Measurements from ENCODE around the gene OVAAL. TPM values are rescaled to one million over a fixed set of nuclear protein-coding genes. Genes with fewer than 3 reads are reported as not detected.
A peak's percentile ranks its signal among the peaks of the same experiment; 100 is the strongest.

Gene OVAAL
- total and polyA plus RNA-seq, 2 donors (not counting 3 experiments of a cell fraction or from before 2014, with no cell fraction given): 0.04 TPM; not detected in 1

DNA sequence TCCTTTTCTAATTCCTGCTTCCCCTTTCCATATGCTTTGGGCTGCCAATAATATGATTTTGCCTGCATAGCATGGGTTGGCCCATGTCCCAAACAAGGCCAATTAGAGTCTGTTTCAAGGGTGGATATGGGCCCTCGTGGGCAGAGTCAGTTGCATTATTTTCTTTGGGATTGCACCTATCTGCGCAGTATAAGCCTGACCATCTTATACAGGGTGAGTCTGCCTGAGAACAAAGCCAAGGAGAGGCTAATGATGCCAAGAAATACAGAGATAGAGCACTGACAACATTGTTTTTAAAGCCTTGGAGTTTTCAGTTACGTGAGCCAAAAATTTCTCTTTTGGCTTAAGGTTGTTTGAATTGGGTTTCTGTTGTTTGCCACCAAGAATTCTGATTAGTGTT lies 18.6 kb downstream of the OVAAL start:
- H3K9me3 ChIP-seq (replicated peaks; ENCODE audit: control insufficient read depth, insufficient read depth, low read length): no peaks in the 10 kb centered on the region
- ChIA-PET CTCF (no interaction called here), POLR2A (no interaction called here)
- H3K79me2 ChIP-seq (ENCODE audit: control insufficient read depth, insufficient read depth, low read length): no peaks in the 10 kb centered on the region
- no peak for TF ChIP-seq POLR2A (IDR thresholded peaks at IDR 0.05; ENCODE audit: low read depth, low read length)
- TF ChIP-seq, protein P1, sequence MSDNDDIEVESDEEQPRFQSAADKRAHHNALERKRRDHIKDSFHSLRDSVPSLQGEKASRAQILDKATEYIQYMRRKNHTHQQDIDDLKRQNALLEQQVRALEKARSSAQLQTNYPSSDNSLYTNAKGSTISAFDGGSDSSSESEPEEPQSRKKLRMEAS (IDR thresholded peaks at IDR 0.05; ENCODE audit: insufficient read depth, insufficient read length): no peak
- no peak for TF ChIP-seq EZH2 (IDR thresholded peaks at IDR 0.05; ENCODE audit: borderline replicate concordance, low read depth, low read length, severe bottlenecking)
- TF ChIP-seq MYC (IDR thresholded peaks at IDR 0.05; ENCODE audit: low read depth, low read length): no peak
- TF ChIP-seq POLR2AphosphoS5 (IDR thresholded peaks at IDR 0.05; ENCODE audit: insufficient read depth, low read depth, low read length): no peak
- TF ChIP-seq, protein P2, sequence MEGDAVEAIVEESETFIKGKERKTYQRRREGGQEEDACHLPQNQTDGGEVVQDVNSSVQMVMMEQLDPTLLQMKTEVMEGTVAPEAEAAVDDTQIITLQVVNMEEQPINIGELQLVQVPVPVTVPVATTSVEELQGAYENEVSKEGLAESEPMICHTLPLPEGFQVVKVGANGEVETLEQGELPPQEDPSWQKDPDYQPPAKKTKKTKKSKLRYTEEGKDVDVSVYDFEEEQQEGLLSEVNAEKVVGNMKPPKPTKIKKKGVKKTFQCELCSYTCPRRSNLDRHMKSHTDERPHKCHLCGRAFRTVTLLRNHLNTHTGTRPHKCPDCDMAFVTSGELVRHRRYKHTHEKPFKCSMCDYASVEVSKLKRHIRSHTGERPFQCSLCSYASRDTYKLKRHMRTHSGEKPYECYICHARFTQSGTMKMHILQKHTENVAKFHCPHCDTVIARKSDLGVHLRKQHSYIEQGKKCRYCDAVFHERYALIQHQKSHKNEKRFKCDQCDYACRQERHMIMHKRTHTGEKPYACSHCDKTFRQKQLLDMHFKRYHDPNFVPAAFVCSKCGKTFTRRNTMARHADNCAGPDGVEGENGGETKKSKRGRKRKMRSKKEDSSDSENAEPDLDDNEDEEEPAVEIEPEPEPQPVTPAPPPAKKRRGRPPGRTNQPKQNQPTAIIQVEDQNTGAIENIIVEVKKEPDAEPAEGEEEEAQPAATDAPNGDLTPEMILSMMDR (IDR thresholded peaks at IDR 0.05; ENCODE audit: extremely low read depth in 1 of 2, insufficient read depth in 1 of 2, low read depth in 1 of 2, low read length in 2 of 2): no peak
- TF ChIP-seq JUN (IDR thresholded peaks at IDR 0.05; ENCODE audit: borderline replicate concordance, insufficient read depth, insufficient read length, low read depth): no peak
- TF ChIP-seq FOS (IDR thresholded peaks at IDR 0.05; ENCODE audit: borderline replicate concordance, insufficient read depth, low read length): no peak
- no peak for TF ChIP-seq GATA2 (IDR thresholded peaks at IDR 0.05; ENCODE audit: insufficient read depth, insufficient read length, low read depth, low read length)
- intact Hi-C loops (cut with micrococcal nuclease) (no loop called here), dilution Hi-C loops (cut with MboI; ENCODE audit: extremely low pct_ligation_motif_present, low sequenced_read_pairs) (no loop called here)
- no peak overlapping the region for H3K9ac ChIP-seq (replicated peaks; ENCODE audit: extremely low read depth, insufficient read depth, low read length)
- H3K36me3 ChIP-seq (ENCODE audit: control insufficient read depth in 2 of 2, extremely low read depth in 1 of 2, insufficient read depth in 2 of 2, low read length in 2 of 2): no peaks in the 10 kb centered on the region
- no peaks in the 10 kb centered on the region for H3K9me1 ChIP-seq (replicated peaks; ENCODE audit: control insufficient read depth, extremely low read depth, insufficient read depth, low read length)
- FAIRE-seq: no peak
- no peak overlapping the region for H2AFZ ChIP-seq (ENCODE audit: low read depth, low read length)
- DNase-seq (ENCODE audit: low read depth, low spot score): peak; percentile 34
- H3K4me2 ChIP-seq (ENCODE audit: insufficient read depth, low read length): no peak overlapping the region
- no peak overlapping the region for H3K4me3 ChIP-seq (replicated peaks in 1 of 3; ENCODE audit: insufficient read depth in 1 of 3, low read depth in 1 of 3, low read length in 3 of 3)
- no peak overlapping the region for H3K27ac ChIP-seq (ENCODE audit: insufficient read depth, low read depth, low read length)
- no peaks in the 10 kb centered on the region for H3K4me1 ChIP-seq (ENCODE audit: control insufficient read depth, extremely low read depth, insufficient read depth, low read length)
- H3K27me3 ChIP-seq (ENCODE audit: control insufficient read depth in 2 of 2, insufficient read depth in 2 of 2, low read length in 2 of 2): peaks cover 0 to 7% of the 10 kb centered on the region in 2 experiments
- no TSS peak for BruUV-seq (replicated peaks)
- no peaks in the 10 kb centered on the region for H4K20me1 ChIP-seq (replicated peaks; ENCODE audit: control insufficient read depth, extremely low read depth, insufficient read depth, low read length)
